GM18873 (cell line): Measurements from ENCODE around the gene MRPL32.
A peak's percentile ranks its signal among the peaks of the same experiment; 100 is the strongest.

ENCODE experiments used
- ATAC-seq: cut with Tn5 transposase; IDR thresholded peaks from one replicate; pipeline ENCODE4 v1.9.1; 2021; ENCODE audit warnings: mild to moderate bottlenecking, moderate library complexity, moderate number of reproducible peaks; ENCODE audit not compliant: unreplicated experiment, low FRiP score

MRPL32 gene

DNA sequence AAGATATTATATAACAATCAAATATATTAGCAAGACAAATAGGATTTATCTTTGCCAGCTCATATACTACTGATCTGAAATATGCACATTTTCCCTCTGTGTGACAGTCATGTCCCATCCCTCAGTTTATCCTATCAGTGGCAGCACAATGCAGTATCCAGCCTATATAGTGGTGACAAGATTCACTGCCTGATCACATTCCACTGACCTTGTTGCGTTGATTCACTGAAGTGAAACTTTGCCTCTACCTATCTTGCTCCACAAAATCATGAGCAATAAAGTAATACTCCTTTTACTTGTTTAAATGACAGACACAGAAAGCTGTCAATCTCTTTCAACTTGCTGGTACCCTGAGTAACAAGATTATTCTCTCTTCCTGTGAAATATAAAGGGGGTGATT is 6.5 kb upstream of the MRPL32 start:
- no peak for ATAC-seq

DNA sequence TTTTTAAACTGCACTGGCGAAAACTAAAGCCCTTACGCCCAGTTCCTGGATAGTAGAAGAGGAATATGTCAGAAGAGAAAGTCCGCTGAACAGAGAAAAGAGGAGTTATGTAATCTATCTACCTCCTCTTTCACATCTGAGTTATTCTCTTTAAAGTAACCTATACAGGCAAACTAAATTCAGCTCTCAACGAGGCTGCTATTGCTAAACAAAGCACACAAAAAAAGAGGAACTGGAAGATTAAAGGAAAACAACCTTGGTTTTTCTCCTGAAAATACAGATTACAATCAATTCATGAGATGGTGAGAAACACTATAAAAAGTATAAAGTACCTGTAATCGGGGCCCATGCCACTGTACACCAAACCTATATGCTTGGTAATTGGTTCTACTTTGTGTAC is 6.0 kb upstream of the MRPL32 start:
- ATAC-seq, result no peak

DNA sequence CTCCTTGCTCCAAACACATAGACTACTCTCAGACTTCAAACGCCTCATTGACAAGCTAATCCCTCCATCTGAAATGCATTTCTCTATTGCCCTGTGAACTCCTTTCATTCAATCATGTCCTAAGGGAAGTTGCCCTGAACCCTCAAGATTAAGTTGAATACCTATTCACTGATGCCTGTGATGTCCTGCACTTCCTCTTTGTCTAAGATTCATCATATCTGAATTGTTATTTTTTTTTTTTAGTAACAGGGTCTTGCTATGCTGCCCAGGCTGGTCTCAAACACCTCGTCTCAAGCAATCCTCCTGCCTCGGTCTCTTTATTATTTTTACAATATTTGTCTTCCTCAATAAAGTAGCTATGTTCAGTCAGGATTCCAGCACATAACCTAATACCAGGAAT is 3.4 kb upstream of the MRPL32 start:
- ATAC-seq, result no peak

DNA sequence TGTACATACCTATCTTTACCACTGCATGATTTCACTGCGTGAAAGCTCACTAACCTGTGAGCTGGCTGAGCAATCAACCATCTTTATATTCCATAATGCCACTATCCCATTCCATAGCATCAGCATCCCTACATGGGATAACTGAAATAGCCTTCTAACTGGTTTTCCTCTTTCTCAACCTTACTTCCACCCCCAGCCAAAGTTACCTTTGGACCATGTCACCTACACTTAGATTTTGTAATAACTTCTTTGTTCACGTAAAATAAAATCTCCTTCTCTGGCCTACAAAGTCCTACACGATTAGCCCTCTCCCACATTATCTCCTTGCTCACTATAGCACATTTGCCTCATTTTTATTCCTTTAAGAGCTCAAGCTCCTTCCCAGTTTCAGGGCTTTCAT is 2.7 kb upstream of the MRPL32 start:
- no peak for ATAC-seq

DNA sequence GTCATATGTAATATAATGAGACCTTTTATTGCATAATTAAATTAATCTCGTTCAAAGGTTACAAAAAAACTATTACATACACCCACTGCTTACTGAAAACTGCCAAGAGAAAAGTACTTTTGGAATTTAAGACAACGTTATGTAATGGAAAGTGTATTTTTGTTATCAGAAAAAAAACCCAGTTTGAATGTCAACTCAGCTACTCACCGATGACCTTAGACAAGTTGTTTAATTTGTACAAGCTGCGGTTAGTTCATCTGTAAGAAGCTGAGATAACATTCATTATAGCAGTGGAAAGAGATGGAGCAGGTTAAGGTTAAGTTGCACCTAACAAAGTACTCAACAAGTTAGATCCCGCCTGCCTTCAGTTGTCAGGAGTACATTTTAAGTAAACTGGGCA is 1.3 kb upstream of the MRPL32 start:
- no peak for ATAC-seq

DNA sequence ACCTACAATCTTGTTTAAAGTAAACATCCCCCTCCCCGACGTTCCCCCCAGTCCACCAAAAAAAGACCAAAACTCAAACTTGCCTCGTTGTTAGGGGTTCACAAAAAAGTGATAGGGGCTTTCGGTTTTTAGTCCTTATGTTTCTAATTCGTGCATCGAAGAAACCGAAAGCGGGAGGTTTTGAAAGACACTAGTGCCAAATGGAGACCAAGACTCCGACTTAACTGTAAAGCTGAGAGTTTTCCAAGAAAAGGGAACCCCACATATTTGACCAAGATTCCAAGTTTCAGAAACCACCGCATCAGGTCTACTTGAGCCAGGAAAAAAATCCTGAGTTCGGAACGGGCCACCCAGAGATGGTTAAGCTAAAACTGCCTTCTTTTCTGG is 736 bp upstream of the MRPL32 start:
- ATAC-seq, result no peak

DNA sequence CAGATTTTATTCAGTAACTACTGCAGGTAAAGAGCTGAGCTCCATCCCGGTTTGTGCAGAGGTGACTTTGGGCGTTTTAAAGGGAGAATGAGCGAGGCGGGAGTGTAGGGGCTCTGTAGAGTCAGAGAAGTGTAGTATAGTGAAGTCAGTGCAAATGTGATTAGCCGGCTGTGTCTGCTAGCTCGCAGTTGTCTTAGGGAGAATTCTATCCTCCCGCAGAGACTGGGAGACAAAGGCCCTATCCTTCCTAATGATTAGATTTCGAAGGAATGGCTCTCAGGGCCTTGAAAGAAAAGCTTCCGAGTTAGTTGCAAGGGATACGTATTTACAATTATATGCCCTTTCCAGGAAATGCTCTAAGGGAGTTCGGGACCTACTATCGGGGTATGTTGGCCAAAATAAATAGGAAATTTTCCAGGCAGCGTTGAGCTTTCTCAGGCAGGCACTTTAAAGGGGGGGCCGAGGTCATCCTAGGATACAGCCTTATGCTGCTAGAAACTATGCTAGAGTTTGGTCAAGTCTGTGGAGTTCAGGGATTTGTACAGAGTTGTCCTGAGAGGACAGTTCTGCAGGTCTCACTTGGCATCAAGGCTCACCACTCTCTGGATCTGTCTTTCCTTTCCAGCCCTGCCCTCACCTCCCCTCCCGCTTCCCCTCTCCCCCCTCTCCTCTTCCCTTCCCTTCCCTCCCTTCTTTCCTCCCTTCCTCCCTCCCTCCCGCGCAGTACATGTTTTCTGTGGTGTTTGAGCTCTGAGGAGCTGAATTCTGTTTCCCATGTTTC is 825 bp downstream of the MRPL32 start:
- no peak for ATAC-seq

DNA sequence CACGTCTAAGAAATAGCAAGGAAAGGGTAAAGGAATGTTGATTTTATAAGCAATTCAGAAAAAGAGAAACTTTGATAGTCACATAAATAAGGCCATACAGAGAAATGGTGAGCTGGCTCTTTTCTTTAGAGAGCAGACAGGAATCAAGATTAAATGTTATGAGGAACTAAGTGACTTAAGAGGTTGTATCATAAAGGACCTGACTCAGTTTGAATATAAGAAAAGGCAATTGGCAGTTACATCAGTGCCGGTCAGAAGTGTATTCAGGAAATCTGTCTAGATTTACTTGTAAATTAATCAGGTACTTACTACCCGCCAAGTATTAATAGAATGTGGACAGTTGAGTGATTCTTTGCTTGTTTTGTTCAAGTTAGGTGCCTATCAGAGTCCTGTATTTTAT is 2.1 kb downstream of the MRPL32 start:
- ATAC-seq, result no peak

DNA sequence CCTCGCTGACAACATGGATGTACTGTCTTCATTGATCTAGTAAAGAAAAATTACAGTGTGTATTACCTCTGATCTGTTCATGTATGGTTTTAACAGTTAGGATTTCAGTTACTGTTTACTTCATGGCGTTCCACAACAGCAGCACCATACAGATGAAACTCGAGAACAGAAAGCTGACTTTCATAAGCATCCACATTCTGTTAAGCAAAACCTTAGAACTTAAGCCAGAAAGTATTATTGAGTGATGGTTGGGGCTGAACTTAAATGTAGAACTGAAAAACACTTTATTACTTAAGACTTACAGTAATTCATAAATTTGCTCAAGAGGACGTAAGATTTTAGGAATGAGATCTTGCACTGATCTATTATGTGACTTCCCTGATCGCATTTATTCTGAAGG is 3.7 kb downstream of the MRPL32 start:
- no peak for ATAC-seq

DNA sequence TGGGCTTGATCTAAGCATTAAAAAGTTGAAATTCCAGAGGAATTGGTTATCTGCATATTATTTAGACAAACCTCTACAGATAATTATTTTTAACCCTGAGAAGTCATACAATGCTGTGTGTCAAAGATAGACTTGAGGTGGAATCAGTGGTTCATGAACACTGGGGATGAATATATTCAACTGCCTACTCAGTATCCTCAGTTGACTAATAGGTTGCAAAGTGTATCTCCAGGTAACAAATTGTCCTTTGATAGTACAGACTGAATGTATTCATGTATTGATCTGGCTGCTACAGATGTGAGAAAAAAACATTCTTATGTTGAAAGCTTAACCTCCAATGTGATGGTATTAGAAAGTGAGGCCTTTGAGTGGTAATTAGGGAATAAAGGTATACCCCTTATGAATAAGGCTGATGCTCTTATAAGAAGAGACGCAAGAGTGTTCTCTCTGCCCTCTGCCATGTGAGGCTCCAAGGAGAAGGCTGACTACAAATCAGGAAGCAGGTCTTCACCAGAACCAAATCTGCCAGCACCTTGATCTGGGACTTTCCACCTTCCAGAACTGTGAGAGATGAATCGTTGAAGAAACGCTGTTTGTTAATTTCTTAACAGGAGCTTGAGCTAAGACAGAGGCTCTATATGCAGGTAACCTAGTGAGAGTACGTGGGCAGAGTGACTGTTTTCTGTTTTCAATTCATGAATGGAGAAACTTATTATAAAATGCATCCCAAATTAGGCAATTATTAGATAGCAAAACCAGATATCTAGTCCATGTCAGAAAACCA is 7.5 kb downstream of the MRPL32 start:
- ATAC-seq, result no peak

DNA sequence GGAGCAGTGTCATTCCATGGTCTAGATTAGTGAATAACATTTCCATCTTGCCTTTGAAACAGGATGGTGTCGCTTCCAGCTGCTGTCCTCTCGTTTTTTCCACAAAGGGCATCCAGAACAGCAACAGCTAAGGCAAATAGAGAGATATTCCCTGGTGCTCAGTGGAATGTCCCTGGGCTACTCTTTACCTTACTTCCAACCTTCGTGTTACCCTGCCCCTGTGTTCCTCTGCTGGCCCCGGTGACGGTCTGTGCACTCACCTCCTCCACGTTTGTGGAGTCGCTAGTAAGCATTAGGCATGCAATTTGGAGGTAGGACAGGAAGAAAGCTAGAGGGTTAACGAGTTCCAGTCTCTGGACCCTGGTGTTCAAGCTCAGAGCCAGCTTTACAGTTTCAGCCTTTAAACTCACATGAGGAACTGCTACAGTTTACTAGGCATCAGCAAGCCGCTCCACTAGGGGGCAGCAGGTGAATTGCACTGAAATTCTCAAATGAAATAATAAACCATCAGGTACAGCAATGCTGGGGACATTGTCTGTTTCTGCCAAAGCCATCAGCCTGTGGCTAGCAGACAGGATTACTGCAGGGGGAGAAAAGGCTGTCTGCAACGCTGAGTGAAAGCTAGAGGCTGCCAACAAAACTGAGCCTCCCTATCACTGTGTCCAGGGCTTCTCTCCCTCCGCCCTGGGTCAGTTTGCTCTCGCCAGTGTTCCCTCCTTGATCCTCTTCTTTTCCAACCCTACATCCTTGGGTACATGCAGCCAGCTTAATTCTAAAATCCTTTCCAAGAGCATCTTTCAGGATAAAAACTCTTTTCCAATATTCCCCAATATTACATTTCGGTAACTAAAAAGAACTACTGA is 9.0 kb downstream of the MRPL32 start:
- peak; percentile 40 for ATAC-seq

DNA sequence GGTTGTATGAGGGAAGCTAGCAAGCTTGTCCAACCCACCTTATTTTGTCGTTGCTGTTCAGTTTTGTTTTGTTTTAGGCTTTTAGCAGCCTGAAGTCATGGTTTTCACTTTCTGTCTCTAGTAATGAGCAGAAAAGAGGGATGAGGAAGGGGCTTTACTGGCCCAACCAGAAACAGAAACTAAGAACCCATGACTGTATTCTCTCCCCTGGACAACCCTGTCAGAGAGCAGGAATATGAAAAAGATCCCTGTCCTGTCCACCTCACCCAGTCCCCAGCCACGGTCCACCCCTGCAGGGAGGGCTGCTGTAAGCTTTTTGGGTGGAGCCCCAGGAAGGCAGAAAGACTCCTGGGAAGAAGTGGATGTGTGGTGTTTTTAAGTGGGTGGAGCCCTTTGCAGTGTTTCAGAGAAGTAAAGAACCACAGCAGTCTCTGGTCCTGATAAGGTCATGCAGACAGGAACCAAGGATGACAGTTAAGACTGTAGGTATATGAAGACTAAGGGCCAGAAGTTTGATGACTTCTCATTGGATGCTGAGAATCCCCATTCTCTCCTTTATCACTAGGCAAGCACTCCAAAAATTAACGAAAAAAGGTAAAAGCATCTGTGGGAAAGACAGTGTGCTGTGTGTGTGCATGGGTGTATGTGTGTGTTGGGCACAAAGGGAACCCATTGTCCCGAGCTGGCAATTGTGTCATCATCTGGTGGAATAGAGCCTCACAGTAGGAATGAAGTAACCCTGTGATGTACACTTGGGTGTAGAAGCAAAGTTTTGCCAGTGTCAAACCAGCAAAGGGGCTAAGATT is 13.8 kb downstream of the MRPL32 start:
- peak; percentile 50 for ATAC-seq

DNA sequence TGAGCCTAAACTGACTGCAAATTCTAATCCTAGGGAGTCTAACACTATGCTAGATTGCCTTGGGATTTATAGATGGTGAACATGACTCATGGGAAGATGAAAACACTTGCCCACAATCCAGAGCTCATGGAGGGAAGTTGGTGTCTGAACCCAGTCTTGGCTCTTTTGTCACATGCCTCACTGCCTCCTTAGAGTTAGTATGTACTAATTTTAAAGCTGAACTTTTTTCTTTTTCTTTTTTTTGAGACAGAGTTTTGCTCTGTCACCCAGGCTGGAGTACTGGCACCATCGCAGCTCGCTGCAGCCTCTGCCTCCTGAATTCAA is 14.4 kb downstream of the MRPL32 start:
- no peak for ATAC-seq

DNA sequence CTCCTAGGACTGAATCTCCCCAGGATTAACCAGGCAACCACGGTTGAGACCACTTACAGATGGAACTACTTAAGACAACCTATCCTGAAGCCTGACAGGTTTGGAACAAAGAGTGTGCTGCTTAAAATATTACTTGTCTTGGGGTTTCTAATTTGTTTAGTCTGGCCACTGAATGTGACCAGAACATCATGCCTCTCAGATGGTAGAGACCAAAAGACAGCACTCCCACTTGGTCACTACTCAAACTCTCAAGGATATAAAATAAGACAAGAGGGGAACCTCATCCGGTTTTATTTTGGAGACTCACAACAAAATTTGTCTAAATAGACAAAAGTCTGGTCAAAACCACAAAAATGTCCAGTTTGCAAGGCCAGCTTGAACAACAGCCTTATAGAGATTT is 15.3 kb downstream of the MRPL32 start:
- ATAC-seq, result no peak

DNA sequence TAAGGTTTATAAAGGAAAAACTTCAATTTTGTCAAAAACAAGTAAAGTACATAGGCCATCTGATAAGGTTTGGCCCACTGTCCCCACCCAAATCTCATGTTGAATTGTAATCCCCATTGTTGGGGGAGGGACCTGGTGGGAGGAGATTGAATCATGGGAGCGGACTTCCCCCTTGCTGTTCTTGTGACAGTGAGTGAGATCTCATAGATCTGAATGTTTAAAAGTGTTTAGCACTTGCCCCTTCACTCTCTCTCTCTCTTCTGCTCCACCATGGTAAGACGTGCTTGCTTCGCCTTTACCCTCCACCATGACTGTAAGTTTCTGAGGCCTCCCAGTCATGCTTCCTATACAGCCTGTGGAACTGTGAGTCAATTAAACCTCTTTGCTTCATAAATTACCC is 18.2 kb downstream of the MRPL32 start:
- ATAC-seq, result no peak

DNA sequence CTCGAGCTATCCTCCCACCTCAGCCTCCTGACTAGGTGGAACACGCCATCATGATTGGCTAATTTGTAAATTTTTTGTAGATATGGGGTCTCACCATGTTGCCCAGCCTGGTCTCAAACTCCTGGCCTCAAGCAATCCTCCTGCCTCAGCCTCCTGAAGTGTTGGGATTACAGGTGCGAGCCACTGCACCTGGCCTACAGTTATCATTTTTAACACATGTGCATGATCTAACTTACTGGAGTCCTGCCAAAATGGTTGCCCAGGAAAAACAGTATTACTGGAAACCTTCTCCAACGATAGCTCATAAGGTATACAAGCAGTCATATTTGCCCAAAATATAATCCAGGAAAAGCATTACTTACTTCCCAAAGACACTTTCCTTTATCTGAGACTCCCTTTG is 20.2 kb downstream of the MRPL32 start:
- no peak for ATAC-seq

DNA sequence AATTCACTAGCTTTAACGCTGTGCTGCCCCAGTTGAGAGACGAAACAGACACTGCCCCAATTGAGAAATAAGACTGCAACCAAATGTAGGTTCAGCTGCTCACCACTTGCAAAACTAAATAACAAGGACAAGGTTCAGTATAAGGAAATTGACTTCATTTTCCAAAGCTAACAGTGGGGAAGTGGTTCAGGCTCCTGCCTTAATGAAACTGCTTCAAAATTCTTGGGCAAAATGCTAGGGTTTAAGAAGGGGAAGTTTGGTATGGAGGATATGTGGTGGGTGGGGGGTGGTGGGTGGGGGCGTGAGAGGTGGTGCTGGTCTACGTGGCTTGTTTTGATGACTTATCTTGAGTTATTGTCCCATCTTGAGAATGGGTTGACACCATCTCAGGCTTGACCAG is 21.8 kb downstream of the MRPL32 start:
- ATAC-seq, result no peak

DNA sequence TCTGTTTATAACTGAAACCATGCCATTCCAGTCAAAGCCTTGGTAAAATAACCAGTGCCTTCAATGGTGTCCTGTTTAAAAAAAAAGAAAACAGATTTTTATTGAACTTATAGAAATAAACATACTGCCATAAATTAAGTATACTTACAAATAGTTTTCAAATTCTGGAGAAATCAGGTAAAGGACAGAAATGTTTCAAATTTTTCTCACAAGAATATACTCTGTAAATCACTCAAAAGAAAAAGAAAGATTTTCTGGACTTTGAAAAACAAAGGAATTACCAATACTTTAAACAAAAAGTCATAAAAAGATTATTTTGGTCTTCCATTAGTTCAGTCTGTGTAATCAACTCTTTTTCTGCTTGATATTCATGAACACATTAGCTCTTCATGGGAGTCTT is 23.9 kb downstream of the MRPL32 start:
- ATAC-seq, result no peak

DNA sequence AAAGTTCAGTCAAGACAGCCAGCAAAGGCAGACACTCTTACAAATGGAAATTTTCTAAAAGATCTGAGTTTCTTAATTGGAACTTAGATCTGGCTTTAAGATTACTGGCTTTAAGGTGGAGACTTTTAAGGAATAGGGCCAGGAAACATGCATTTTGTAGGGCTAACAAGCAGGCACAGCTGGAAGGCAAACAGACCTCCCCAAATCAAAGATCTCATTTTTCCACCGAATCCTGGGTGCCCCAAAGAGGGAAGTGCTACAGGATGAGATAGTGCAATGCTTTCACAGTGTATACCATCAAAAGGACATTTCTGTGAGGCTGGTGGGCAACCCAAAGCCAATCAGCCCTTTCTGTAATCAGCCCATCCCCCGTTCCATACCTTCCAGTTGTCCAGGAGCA is 27.4 kb downstream of the MRPL32 start:
- ATAC-seq, result no peak

DNA sequence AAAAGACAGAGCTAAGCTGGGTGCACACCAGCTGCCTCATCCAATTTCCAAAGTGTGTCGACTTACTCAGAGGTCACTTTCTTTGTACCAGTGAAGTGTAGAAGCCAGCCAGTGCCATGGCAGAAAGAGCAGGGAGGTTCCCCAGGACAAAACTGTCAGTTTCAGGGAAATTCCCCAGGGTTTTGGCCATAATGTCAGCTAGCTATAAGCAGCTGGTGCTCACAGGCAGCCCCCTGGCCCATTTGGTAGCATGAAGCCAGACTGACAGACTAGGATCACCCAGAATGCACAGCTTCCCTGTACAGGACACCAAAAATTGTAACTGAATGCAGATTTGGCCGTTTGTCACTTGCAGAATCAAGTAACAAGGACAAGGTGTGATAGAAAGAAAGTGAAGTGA is 28.6 kb downstream of the MRPL32 start:
- no peak for ATAC-seq

DNA sequence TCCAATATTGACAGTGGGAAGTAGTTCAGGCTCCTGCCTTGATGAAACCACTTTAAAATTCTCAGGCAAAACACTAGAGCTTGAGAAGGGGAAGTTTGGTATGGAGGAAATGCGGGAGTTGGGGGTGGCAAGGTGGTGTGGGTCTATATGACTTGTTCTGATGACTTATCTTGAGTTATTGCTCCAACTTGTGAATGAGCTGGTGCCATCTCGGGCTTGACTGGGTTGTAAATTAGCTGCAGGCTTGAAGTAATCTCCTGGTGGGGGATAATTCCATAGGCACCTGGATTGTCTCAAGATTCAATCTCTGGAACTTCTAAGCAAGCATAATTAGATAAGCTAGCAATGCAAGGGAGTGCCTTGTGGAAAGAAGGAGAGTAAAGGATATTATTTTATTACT is 29.0 kb downstream of the MRPL32 start:
- no peak for ATAC-seq
